ENCODE data around the gene ARID4B. TPM values are rescaled to one million over a fixed set of nuclear protein-coding genes. Genes with fewer than 3 reads are reported as not detected.

Gene ARID4B
- polyA plus RNA-seq, 1 donor from 2014 or later, result 49.3 TPM

- H2AFZ ChIP-seq (ENCODE audit: low read depth, low read length), result no peak overlapping the region
- no peak overlapping the region for H3K4me3 ChIP-seq (ENCODE audit: low read length)
- no peak overlapping the region for H3K27ac ChIP-seq (ENCODE audit: low read length)
- H3K27me3 ChIP-seq (ENCODE audit: insufficient read depth, low read depth, low read length), result no peaks in the 10 kb centered on the region
- H3K79me2 ChIP-seq (replicated peaks; ENCODE audit: insufficient read depth, low read length), result no peaks in the 10 kb centered on the region
- H4K20me1 ChIP-seq (ENCODE audit: insufficient read depth), result no peaks in the 10 kb centered on the region
- H3K9me2 ChIP-seq (ENCODE audit: insufficient read depth, low read length), result no peaks in the 10 kb centered on the region
- no peaks in the 10 kb centered on the region for H3K9me3 ChIP-seq (ENCODE audit: low read length)
- no peak overlapping the region for H3K9ac ChIP-seq (ENCODE audit: low read length)
- peaks cover 4% of the 10 kb centered on the region for H3K36me3 ChIP-seq (ENCODE audit: insufficient read depth, low read length)
- TF ChIP-seq CTCF (IDR thresholded peaks at IDR 0.05; ENCODE audit: poor library complexity, severe bottlenecking) (no peak), EP300 (conservative IDR thresholded peaks at IDR 0.05; ENCODE audit: poor library complexity, severe bottlenecking) (no peak), MXI1 (conservative IDR thresholded peaks at IDR 0.05; ENCODE audit: poor library complexity, severe bottlenecking) (no peak), RAD21 (conservative IDR thresholded peaks at IDR 0.05) (no peak), REST (IDR thresholded peaks at IDR 0.05; ENCODE audit: borderline replicate concordance) (no peak), POLR2AphosphoS5 (IDR thresholded peaks at IDR 0.05) (no peak), SMC3 (conservative IDR thresholded peaks at IDR 0.05; ENCODE audit: poor library complexity) (no peak), EZH2 (IDR thresholded peaks at IDR 0.05; ENCODE audit: borderline replicate concordance, insufficient read depth, low read length, poor library complexity, severe bottlenecking) (no peak), TAF1 (IDR thresholded peaks at IDR 0.05; ENCODE audit: low read depth) (no peak)
- no peak overlapping the region for H3K4me2 ChIP-seq (ENCODE audit: low read length)
- H3F3A ChIP-seq (ENCODE audit: insufficient read depth, low read length, poor library complexity, severe bottlenecking), result no peaks in the 10 kb centered on the region
Observed at GRCh38 chr1:235341334-235341733, 13.4 kb upstream of the ARID4B start.

GRCh38 chr1:235339746-235340145 lies 11.8 kb upstream of the ARID4B start:
- H4K20me1 ChIP-seq (ENCODE audit: insufficient read depth), result no peaks in the 10 kb centered on the region
- no peak overlapping the region for H3K4me2 ChIP-seq (ENCODE audit: low read length)
- no peaks in the 10 kb centered on the region for H3K9me2 ChIP-seq (ENCODE audit: insufficient read depth, low read length)
- no peak overlapping the region for H3K27ac ChIP-seq (ENCODE audit: low read length)
- no peaks in the 10 kb centered on the region for H3K27me3 ChIP-seq (ENCODE audit: insufficient read depth, low read depth, low read length)
- H3K9ac ChIP-seq (ENCODE audit: low read length), result no peak overlapping the region
- H3K9me3 ChIP-seq (ENCODE audit: low read length), result no peaks in the 10 kb centered on the region
- no peaks in the 10 kb centered on the region for H3F3A ChIP-seq (ENCODE audit: insufficient read depth, low read length, poor library complexity, severe bottlenecking)
- TF ChIP-seq MXI1 (conservative IDR thresholded peaks at IDR 0.05; ENCODE audit: poor library complexity, severe bottlenecking) (no peak), REST (IDR thresholded peaks at IDR 0.05; ENCODE audit: borderline replicate concordance) (no peak)
- H3K79me2 ChIP-seq (replicated peaks; ENCODE audit: insufficient read depth, low read length), result peaks cover 4% of the 10 kb centered on the region
- H3K36me3 ChIP-seq (ENCODE audit: insufficient read depth, low read length), result no peaks in the 10 kb centered on the region
- no peak overlapping the region for H2AFZ ChIP-seq (ENCODE audit: low read depth, low read length)
- H3K4me3 ChIP-seq (ENCODE audit: low read length), result no peak overlapping the region

Measured in neural cell (in vitro differentiated cells).